AG10803 (cell line): ENCODE results near the gene NCKAP5.

Experiments
- DNase-seq: peaks from one replicate; pipeline ENCODE4 v3.0.0; 2010; ENCODE audit warnings: low read depth
- H3K4me3 ChIP-seq: 2 replicates; pipeline ENCODE4 v1.5.1; 2011; ENCODE audit warnings: mild to moderate bottlenecking, low read length, control low read depth
- CTCF ChIP-seq: conservative IDR thresholded peaks from 2 replicates; pipeline ENCODE4 v1.5.1; 2011; ENCODE audit warnings: mild to moderate bottlenecking, low read length, control low read depth, inconsistent platforms

NCKAP5 gene

GRCh38 chr2:132871831-132872230 lies 696.4 kb downstream of the NCKAP5 start:
- no peak for TF ChIP-seq CTCF
- H3K4me3 ChIP-seq: no peak overlapping the region
- no peak for DNase-seq

- DNase-seq: no peak
- TF ChIP-seq CTCF: no peak
- no peak overlapping the region for H3K4me3 ChIP-seq
These were observed 704.3 kb downstream of the NCKAP5 start for GRCh38 chr2:132863961-132864360.

- DNase-seq: no peak
- no peak overlapping the region for H3K4me3 ChIP-seq
- no peak for TF ChIP-seq CTCF
These were observed 708.0 kb downstream of the NCKAP5 start for GRCh38 chr2:132860220-132860619.

- H3K4me3 ChIP-seq: no peak overlapping the region
- no peak for TF ChIP-seq CTCF
- no peak for DNase-seq
These were observed 708.7 kb downstream of the NCKAP5 start for GRCh38 chr2:132859590-132859989.

GRCh38 chr2:132857319-132857718 lies 710.9 kb downstream of the NCKAP5 start:
- TF ChIP-seq CTCF: no peak
- no peak for DNase-seq
- H3K4me3 ChIP-seq: no peak overlapping the region

GRCh38 chr2:132850688-132851087 lies 717.6 kb downstream of the NCKAP5 start:
- no peak for DNase-seq
- TF ChIP-seq CTCF: no peak
- no peak overlapping the region for H3K4me3 ChIP-seq

- DNase-seq: peak; percentile 52
These were observed 719.1 kb downstream of the NCKAP5 start for GRCh38 chr2:132849118-132849517.

More at GRCh38 chr2:132849118-132849517, 719.1 kb downstream of the NCKAP5 start:
- H3K4me3 ChIP-seq: no peak overlapping the region
- no peak for TF ChIP-seq CTCF
